GM18868 (cell line): ENCODE data around the gene PDE2A.

Source experiments
- ATAC-seq: cut with Tn5 transposase; IDR thresholded peaks from one replicate; pipeline ENCODE4 v1.9.1; 2021; ENCODE audit warnings: mild to moderate bottlenecking, moderate library complexity; ENCODE audit not compliant: unreplicated experiment

PDE2A gene

DNA sequence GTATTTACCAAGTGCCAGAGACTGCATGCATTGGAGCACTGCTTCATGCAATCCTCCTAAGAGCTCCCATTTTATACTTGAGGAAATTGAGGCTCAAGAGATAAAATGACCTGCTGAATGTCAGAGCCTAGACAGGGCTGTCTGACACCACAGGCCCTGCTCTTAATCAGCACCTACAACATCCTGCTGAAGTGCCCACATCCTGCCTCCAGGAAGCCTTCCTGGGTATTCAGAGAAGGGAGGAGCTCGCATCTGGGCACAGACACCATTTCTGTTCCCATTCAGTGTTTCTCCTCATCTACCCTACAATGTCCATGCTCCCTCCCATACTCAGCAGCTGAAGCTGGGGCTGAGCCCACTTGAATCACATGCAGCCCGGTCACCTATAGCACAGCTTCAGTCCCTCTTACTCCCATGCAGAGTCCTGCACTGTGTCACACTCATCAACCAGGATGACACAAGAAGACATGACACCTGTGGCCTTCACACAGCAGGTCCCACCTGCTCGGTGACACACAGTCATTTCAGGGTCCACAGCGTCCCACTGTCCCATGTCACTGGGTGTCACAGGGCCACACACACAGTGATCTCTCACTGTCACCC, 53.1 kb downstream of the PDE2A start:
- ATAC-seq = no peak

DNA sequence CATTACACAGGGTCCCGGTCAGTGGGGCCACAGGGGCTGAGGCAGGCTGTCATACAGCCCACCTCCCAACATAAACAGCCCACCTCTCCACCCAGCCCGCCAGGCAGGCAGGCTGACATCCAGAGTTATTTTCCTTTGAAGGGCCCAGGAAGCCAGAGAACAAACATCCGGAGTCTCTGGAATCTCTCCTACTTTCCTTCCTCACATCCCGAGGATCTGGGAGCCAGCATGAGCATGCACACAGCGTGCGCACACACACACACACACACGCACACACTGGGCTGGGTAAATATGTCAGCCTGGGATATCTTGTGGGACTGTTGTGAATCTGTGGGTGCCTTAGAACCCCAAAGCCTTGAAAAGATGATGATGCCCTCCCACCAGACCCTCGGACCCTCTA, 55.4 kb downstream of the PDE2A start:
- no peak for ATAC-seq

DNA sequence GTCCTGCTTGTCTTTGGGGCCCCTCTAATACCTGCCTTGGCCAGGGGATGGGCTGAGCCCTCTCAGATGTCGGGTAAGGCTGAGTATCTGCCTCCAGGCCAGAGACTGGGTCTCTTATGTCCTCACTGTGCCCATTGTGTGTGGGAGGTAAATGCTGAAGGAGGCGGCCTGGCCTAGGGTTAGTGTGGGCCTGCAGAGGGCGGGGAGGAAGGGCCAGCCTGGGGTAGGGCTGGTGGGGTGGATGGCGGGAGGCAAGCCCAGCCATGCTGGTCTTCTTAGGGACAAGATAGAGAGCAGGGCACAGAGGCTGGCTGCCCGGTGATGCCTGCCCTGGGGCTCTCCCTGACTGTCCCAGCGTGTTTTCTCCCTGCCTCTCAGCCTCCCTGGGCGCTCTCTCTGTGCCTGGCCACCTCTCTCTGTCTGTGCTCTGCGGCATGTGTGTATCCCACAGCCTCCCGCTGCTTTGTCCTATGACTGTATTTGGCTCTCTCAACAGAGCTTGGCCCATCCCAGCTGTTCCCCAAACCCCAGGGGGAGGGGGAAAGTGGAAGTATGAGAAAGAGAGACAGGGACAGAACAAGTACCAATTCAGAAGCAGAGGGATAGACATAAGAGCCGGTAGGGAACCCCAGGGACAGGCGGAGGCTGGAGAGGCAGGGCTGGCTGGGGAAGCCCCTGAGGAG, 57.0 kb downstream of the PDE2A start:
- no peak for ATAC-seq

DNA sequence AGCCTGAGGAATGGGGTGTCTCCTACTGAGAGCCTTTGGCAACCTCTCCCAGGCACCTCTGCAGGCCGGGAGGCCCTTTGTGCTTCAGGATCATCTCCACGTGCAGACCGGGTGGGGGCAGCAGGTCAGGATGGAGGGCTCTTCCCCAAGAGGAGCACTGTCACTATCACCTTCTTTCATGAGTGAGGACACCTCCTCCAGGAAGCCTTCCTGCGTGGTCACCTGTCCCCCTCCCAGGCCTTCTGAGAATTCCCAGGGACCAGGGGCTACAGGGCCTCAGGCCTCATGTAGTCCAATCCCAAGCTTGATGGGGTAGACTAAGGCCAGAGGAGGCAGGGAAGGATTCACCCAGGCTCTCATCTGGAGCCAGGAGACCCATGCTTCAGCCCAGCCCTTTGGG, 57.6 kb downstream of the PDE2A start:
- no peak for ATAC-seq

- ATAC-seq = no peak
These were observed 58.9 kb downstream of the PDE2A start for GRCh38 chr11:72615329-72615728.

GRCh38 chr11:72614381-72614780, 59.8 kb downstream of the PDE2A start:
- ATAC-seq = no peak

DNA sequence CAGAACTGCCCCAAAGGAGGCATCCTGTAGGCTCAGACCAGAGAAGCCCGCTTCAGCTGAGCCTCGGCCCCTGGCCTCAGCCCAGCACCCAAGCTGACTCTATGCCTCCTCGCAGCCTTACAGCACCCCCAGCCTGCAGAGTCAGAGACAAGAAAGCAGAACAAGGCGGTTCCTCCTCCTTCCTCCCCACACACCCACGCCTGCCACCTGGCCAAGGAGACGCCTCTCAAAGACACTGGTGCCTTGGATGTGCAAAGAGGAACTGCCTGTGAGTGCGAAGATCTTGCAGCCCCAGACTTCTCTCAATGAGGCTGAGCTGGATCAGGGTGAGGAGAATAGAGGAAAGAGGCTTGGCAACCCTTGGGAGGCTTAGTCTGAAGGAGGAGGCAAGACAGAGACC, 60.2 kb downstream of the PDE2A start:
- ATAC-seq = peak; percentile 79

DNA sequence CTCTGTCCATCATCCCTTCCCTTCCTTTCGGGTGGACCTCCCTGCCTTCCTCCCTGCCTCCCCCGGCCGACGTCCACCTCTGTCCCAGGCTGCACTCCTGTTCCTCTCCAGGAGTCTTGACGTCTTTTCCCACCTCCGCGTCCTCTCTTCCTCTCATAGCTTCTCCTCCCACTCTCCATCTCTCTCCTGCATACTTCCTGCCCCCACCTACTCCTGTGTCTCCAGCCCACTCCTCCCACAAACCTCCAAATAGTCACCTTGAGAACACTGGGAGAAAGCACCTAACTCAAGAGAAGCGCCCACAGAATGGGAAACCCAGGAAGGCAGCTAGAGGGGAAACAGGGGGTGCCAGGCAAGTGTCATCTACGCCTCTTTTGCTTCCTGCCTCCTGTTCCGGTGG, 60.8 kb downstream of the PDE2A start:
- no peak for ATAC-seq

GRCh38 chr11:72609476-72609875, 64.7 kb downstream of the PDE2A start:
- ATAC-seq = no peak

DNA sequence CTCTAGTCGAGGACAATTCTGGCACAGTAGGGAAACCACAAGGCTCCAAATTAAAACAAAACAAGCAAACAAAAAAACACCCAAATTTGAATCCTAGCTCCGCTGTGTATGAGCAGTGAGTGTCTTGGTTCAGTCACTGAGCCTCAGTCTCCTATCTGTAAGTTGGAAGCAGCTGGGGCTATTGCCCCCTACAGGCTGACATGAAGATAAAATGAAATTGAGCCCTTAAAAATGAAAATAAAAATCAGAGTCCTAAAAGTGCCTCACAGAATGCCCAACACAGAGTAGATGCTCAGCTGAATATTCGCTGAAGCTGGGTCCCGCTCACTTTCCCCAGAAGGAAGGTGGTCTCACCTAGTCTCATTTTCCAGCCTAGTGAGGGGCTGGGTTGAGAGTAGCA, 65.2 kb downstream of the PDE2A start:
- ATAC-seq = no peak

- ATAC-seq = no peak
These were observed 66.7 kb downstream of the PDE2A start for GRCh38 chr11:72607496-72607895.

DNA sequence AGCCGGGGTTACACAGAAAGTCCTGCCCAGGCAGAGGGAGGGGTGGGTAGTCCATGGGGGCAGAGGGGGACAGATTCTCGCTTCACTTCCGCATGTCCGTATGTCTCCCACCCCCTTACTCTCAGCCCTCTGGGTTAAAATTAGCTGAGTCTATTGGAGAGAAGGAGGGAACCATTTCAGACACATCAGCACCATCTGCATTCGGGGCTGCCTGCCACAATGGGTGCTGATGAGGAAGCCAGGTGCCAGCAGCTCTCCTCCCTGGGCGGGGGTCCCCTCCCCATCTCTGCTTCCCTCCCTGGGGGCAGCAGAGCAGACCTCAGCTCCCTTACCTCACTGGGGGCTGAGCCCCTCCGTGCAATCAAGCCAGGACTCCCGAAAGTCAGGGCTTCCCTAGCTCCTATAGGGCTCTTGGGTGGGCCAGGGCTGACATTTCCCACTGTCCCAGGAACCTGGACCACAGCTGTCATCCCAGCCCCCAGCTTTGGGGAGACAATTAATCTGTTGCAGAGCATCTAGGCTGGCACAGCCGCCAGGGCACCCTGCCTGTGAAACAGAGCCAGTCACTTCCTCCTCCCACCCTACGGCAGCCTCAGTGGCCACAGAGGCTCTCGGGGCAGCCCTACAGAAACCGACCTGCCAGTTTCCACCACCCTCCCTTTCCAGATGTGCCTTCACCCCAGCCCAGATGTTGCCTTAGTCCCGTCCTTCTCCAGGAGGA, 67.3 kb downstream of the PDE2A start:
- ATAC-seq = no peak

GRCh38 chr11:72605973-72606747, 68.1 kb downstream of the PDE2A start:
- no peak for ATAC-seq

- no peak for ATAC-seq
These were observed 70.0 kb downstream of the PDE2A start for GRCh38 chr11:72604256-72604655.

- no peak for ATAC-seq
These were observed 71.8 kb downstream of the PDE2A start for GRCh38 chr11:72602250-72602904.

GRCh38 chr11:72600557-72600956, 73.7 kb downstream of the PDE2A start:
- ATAC-seq = no peak

- no peak for ATAC-seq
These were observed 74.7 kb downstream of the PDE2A start for GRCh38 chr11:72599325-72600117.

DNA sequence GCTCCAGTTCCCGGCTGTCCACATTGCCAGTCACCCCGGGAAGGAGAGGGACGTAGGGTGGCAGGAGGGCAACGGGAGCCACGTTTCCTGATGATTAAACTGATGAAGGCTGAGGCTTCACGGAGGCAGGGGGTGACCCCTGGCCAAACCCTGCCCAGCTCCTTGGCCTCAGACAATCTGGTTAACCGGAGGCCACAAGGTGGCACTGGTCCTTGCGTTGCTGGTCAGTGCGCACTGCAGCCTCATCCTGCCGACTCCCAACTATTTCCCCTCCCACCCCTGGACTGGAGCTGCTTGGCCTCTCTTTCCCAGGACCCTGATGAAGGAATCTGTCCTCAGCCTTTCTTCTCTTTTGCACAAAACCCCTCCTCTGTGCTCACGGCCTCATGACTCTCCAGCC, 75.3 kb downstream of the PDE2A start:
- ATAC-seq = no peak

GRCh38 chr11:72598466-72598865, 75.8 kb downstream of the PDE2A start:
- no peak for ATAC-seq

DNA sequence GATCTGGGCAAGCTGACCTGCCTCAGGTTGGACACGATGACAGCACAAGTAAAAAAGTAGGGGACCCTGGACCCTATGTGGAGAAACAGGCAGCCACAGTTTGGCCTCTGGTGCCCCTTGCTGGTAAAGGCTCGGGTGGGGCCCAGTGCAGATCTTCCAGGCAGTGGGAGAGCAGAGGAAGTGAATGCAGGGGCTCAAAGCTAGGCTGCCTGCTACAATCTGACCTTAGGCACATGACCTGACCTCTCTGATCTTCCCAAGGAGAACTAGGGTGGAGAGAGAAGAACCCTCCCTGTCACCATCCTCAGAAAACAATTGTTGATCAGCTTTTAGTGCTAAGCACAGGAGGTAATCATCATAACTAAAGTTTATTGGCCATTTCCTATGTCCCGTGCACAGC, 76.5 kb downstream of the PDE2A start:
- no peak for ATAC-seq
